Subcutaneous adipose tissue (tissue), 4 donors: Measurements from ENCODE around the gene GAREM1. TPM values are rescaled to one million over a fixed set of nuclear protein-coding genes. Genes with fewer than 3 reads are reported as not detected.

Experiments
- total RNA-seq, 4 donors: library from RNA; depleted of rRNA; stranded (reverse); fragments of >200 nt; gene quantifications; one replicate each; pipeline ENCODE4 v1.1.0, GENCODE V29; 2016
- TF ChIP-seq, protein P1 (sequence below): fragments of 450-650 bp; IDR thresholded peaks from one replicate; pipeline ENCODE4 v1.5.1; 2016; ENCODE audit warnings: low read depth, mild to moderate bottlenecking, control low read depth, antibody characterized with exemption, moderate library complexity

The GAREM1 gene
- total RNA-seq, 4 donors from 2014 or later: 12.6 to 40.9 (median 18.3) TPM

- TF ChIP-seq, protein P1, sequence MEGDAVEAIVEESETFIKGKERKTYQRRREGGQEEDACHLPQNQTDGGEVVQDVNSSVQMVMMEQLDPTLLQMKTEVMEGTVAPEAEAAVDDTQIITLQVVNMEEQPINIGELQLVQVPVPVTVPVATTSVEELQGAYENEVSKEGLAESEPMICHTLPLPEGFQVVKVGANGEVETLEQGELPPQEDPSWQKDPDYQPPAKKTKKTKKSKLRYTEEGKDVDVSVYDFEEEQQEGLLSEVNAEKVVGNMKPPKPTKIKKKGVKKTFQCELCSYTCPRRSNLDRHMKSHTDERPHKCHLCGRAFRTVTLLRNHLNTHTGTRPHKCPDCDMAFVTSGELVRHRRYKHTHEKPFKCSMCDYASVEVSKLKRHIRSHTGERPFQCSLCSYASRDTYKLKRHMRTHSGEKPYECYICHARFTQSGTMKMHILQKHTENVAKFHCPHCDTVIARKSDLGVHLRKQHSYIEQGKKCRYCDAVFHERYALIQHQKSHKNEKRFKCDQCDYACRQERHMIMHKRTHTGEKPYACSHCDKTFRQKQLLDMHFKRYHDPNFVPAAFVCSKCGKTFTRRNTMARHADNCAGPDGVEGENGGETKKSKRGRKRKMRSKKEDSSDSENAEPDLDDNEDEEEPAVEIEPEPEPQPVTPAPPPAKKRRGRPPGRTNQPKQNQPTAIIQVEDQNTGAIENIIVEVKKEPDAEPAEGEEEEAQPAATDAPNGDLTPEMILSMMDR: no peak
Measured at GRCh38 chr18:32424696-32425095, 46.0 kb downstream of the GAREM1 start.

GRCh38 chr18:32422978-32423740, 47.5 kb downstream of the GAREM1 start:
- TF ChIP-seq, protein P1: no peak

DNA sequence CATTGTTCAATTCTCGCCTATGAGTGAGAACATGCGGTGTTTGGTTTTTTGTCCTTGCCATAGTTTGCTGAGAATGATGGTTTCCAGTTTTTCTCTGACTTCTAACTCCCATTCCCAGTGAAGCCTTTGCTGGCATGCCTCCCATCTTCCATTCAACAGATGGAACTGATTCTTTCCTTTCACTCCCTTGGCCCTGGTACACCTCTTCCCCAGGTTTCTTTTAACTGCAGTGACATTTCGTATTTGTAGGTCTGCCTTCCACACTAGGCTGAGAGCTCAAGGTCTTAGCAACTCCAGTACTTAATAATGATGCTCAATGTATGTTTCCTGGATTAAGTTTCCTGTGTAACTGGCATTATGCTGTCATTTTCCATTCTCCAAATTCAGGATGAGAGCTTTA, 48.5 kb downstream of the GAREM1 start:
- TF ChIP-seq, protein P1: no peak

DNA sequence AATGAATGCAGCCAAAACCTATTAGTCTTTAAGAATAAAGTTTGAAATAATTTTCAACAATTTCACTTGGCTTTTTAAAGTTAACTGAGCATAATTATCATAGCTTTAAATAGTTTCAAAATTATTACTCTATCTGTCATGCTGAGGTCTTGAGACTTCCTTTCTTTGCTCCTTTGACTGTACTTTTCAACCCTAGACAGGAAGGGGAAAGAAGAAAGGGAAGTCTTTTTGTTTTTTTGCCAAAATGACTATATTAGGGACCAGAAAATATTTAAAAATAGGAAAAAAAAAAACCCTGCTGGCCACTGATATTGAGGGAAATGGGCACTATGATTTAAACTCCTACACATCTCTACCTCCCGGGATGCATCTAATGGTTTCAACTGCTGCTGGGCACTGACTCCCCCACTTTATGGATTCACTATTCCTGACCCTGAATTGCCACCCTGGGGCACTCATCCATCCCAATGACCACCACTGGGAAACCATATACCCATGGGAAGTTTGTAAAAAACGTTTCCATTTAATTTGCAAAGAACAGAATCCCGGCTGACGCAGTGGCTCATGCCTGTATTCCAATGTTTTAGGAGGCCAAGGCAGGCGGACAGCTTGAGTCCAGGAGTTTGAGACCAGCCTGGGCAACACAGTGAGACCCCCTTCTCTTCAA, 50.5 kb downstream of the GAREM1 start:
- TF ChIP-seq, protein P1: no peak

GRCh38 chr18:32418148-32418547, 52.5 kb downstream of the GAREM1 start:
- TF ChIP-seq, protein P1: no peak

- TF ChIP-seq, protein P1: no peak
Measured at GRCh38 chr18:32405588-32405987, 65.1 kb downstream of the GAREM1 start.

DNA sequence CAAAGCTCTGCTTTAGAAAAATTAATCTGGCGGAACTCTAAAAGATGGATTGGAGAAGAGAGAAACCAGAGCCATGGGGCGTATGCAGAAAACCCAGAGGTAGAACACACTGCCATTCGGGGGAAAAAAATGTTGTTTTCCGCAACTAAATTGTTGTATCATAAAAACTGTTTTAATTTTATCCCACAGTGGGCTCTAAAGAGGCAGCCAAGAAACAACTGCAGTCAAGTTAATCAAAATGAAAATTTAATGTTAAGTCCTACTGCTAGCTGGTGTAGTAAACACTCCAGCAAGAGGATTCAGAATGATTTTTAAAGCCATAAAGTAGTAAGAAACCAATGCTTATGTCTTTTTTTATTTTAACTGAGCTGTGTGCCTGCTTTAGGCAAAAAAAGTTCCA, 69.1 kb downstream of the GAREM1 start:
- TF ChIP-seq, protein P1: no peak
